ENCODE data around the gene TSPAN11.

TSPAN11 gene

GRCh38 chr12:31002999-31003398 lies 76.5 kb downstream of the TSPAN11 start:
- Histone ChIP-seq H3F3A (ENCODE audit: insufficient read depth, low read length) (no peaks in the 10 kb centered on the region), H3K36me3 (ENCODE audit: insufficient read depth, low read length) (no peaks in the 10 kb centered on the region), H3K79me2 (ENCODE audit: insufficient read depth, low read length) (no peaks in the 10 kb centered on the region), H3K9me3 (ENCODE audit: low read length) (no peaks in the 10 kb centered on the region), H4K20me1 (ENCODE audit: insufficient read depth, low read length) (no peaks in the 10 kb centered on the region), H3K27me3 (ENCODE audit: insufficient read depth, low read length) (0 out of 2 replicates have a peak, but pooled peaks cover 5% of the 10 kb centered on the region), H2AFZ (ENCODE audit: low read length) (no peak overlapping the region), H3K27ac (ENCODE audit: low read depth, low read length, poor library complexity, severe bottlenecking) (no peak overlapping the region), H3K9ac (ENCODE audit: low read length) (no peak overlapping the region), H3K4me3 (ENCODE audit: low read depth, low read length, poor library complexity, severe bottlenecking) (no peak overlapping the region), H3K9me2 (ENCODE audit: low read depth, low read length) (no peaks in the 10 kb centered on the region), H3K4me2 (ENCODE audit: low read length) (no peak overlapping the region), H3K4me1 (ENCODE audit: insufficient read depth, low read length, severe bottlenecking) (no peaks in the 10 kb centered on the region)
- TF ChIP-seq CTCF (IDR thresholded peaks at IDR 0.05; ENCODE audit: low read length) (no peak), EZH2 (IDR thresholded peaks at IDR 0.05; ENCODE audit: borderline replicate concordance, low read length) (no peak)

DNA sequence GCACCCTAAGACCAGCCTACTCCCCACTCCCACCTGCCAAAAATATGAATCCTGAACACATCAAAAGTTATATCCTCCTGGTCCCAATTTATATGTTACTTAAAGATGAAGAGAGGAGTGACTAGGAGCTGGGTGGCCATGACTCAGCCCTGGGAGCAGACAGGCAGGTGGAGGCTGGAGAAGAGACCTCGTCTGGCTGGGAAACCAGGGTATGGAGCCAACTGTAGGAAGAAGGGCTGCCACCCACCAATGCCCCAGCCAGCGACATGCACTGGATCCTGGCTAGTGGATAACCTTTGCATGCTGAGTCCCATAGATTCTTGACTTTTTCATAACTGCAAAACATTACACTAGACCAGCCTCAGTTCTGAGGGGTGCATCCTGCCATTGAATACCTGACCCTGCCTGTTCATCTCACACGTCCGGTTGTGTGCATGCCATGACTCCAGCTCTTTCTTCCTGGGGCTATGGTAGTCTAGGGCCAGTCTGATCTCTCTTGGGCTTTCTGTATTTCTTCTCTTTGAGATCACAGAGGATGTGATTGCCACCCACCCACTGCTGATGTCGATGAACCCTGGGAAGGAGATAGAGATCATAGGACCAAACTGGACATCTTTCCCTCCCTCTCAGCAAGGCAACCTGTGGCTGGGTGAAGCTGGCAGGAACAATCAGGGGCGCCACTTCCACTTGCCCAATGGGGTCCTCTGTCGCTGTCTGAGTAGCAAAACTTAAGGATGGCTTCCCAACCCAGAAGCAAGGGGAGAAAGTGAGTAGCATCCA lies 77.5 kb downstream of the TSPAN11 start:
- Histone ChIP-seq H2AFZ (ENCODE audit: low read length) (no peak overlapping the region), H3K27ac (ENCODE audit: low read depth, low read length, poor library complexity, severe bottlenecking) (no peak overlapping the region), H3K9me2 (ENCODE audit: low read depth, low read length) (no peaks in the 10 kb centered on the region), H3K9ac (ENCODE audit: low read length) (no peak overlapping the region), H4K20me1 (ENCODE audit: insufficient read depth, low read length) (no peaks in the 10 kb centered on the region), H3K79me2 (ENCODE audit: insufficient read depth, low read length) (no peaks in the 10 kb centered on the region), H3K27me3 (ENCODE audit: insufficient read depth, low read length) (0 out of 2 replicates have a peak, but pooled peaks cover 5% of the 10 kb centered on the region), H3K4me2 (ENCODE audit: low read length) (no peak overlapping the region), H3K36me3 (ENCODE audit: insufficient read depth, low read length) (no peaks in the 10 kb centered on the region), H3F3A (ENCODE audit: insufficient read depth, low read length) (no peaks in the 10 kb centered on the region), H3K4me3 (ENCODE audit: low read depth, low read length, poor library complexity, severe bottlenecking) (no peak overlapping the region), H3K9me3 (ENCODE audit: low read length) (no peaks in the 10 kb centered on the region), H3K4me1 (ENCODE audit: insufficient read depth, low read length, severe bottlenecking) (no peaks in the 10 kb centered on the region)
- TF ChIP-seq CTCF (IDR thresholded peaks at IDR 0.05; ENCODE audit: low read length): no peak
- TF ChIP-seq EZH2 (IDR thresholded peaks at IDR 0.05; ENCODE audit: borderline replicate concordance, low read length): no peak

DNA sequence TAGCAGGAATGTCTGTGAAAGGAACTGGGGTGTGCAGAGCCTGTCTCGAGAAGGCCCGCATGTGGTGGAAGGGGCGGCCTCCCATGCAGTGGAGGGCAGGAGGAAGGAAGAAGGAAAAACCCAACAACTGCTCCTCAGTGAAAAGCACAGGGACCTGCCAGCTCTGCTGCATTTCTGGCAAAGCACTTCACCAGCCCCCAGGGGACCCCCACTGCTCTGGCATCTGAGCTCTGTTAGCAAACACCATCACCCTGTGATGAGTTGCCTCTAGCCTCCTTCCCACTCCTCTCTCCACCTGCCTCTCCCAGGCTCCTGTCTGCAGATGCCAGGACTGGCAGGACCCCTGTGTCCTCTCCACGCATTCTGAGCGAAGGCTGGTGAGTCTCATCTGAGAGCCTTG lies 78.1 kb downstream of the TSPAN11 start:
- Histone ChIP-seq H3K79me2 (ENCODE audit: insufficient read depth, low read length) (no peaks in the 10 kb centered on the region), H3K9me3 (ENCODE audit: low read length) (no peaks in the 10 kb centered on the region), H3K4me3 (ENCODE audit: low read depth, low read length, poor library complexity, severe bottlenecking) (no peak overlapping the region), H3K27ac (ENCODE audit: low read depth, low read length, poor library complexity, severe bottlenecking) (no peak overlapping the region), H3F3A (ENCODE audit: insufficient read depth, low read length) (no peaks in the 10 kb centered on the region), H3K9ac (ENCODE audit: low read length) (no peak overlapping the region), H3K36me3 (ENCODE audit: insufficient read depth, low read length) (no peaks in the 10 kb centered on the region), H3K4me1 (ENCODE audit: insufficient read depth, low read length, severe bottlenecking) (peaks cover 3% of the 10 kb centered on the region), H4K20me1 (ENCODE audit: insufficient read depth, low read length) (no peaks in the 10 kb centered on the region), H2AFZ (ENCODE audit: low read length) (no peak overlapping the region), H3K9me2 (ENCODE audit: low read depth, low read length) (no peaks in the 10 kb centered on the region), H3K27me3 (ENCODE audit: insufficient read depth, low read length) (0 out of 2 replicates have a peak, but pooled peaks cover 5% of the 10 kb centered on the region), H3K4me2 (ENCODE audit: low read length) (no peak overlapping the region)
- TF ChIP-seq EZH2 (IDR thresholded peaks at IDR 0.05; ENCODE audit: borderline replicate concordance, low read length) (no peak), CTCF (IDR thresholded peaks at IDR 0.05; ENCODE audit: low read length) (no peak)

Data from OCI-LY1 (cell line).